ENCODE measurements around the gene LYSMD1.

LYSMD1 gene

DNA sequence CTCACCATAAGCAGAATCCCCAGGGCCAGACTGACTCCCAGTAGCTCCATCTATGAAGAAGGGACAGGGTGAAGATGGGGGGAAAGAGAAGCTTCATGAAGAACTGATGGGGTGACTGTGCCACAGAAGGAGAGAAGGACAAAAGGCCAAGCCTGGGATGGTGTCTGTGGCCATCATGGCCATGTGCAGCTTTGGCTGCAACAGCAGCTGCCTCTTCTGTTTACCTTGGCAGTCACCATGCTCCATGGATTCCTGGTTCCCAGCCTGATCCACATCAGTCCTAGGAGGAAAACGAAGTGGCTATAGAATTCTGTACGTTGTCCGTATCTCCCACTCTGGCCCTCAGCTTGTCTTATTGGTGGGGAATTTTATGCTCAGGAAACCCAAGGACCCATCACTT, 31.3 kb downstream of the LYSMD1 start:
- Mint-ChIP-seq H3K36me3 (no peaks in the 10 kb centered on the region), H3K9me3 (no peaks in the 10 kb centered on the region), H3K27ac (no peak overlapping the region), H3K4me3 (no peak overlapping the region), H3K4me1 (peaks cover 13% of the 10 kb centered on the region), H3K27me3 (no peaks in the 10 kb centered on the region)
- no peak for ATAC-seq

DNA sequence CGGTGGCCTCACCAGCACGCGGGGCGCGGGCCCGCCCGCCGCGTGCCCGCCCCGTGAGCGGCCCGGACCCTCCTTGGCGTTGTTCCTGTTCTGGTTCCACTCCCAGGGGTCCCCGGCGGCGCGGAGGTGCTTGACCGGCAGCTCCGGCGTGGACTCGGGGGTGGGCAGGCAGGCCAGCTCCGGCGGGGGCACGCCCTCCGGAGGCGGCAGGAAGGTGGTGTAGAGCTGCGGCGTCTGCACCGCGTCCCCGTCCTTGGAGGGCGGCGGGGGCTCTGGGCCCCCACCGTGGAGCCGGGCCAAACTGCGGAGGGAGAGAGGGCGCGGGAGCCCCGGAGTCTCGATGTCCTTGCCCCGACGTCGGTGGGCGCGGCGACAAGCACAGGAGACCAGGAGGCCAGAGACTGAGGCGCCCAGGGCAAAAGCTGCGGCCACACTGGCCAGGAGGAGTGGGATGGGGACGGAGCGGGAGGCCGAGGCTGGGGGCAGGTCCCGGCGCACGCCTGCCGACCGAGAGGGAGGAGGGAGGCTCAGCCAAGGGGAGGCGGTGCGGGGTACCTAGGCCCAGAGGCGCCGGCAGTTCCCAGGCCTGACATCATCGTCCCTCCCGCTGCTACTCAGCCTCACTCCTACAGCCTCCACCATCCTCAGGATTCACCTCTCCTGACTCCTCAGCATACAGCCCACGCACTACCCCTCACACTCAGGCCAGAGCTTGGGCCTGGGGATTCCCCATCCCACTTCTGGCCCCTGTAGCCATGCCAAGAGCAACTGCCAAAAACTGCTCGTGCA, 32.5 kb downstream of the LYSMD1 start:
- Mint-ChIP-seq H3K36me3 (no peaks in the 10 kb centered on the region), H3K4me3 (no peak overlapping the region), H3K4me1 (peaks cover 13% of the 10 kb centered on the region), H3K9me3 (no peaks in the 10 kb centered on the region), H3K27me3 (no peaks in the 10 kb centered on the region), H3K27ac (no peak overlapping the region)
- peak; percentile 4 for ATAC-seq

DNA sequence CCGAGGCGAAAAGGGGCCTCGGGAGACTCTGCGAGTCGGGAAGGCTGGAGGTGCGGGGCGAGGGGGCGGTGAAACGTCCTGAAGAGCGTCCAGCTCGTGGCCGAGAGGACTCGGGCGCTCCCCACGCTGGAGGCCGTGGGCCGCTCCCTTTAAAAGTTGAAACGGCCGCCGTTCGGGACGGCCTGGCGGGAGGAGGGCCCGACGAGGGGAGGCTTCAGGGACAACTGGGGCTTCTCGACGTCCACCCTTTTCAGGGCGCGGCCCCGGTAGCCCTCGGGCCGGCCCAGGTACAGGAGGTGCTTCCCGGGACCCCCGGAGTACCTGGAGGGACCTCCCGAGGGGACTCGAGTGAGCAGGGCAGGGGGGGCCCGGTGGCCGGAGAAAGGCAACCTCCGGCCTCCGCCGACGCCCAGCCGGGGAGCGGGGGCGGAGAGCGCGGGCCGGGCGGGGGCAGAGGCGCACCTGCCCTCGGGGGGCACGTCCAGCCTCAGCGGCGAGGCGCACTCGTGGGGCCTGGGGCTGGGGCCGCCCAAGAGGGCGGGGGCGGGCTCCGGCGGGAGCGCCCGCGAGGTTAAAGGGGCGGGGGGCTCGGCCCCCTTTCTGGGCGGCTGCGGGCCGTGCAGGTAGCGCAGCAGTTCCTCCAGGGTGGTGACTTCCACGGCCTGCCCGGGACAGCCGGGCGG, 33.2 kb downstream of the LYSMD1 start:
- peak; percentile 42 for ATAC-seq
- H3K27ac Mint-ChIP-seq, result no peak overlapping the region
- H3K36me3 Mint-ChIP-seq, result no peaks in the 10 kb centered on the region
- H3K9me3 Mint-ChIP-seq, result no peaks in the 10 kb centered on the region
- H3K4me3 Mint-ChIP-seq, result peak overlapping the region; percentile 79
- H3K4me1 Mint-ChIP-seq, result peaks cover 13% of the 10 kb centered on the region
- H3K27me3 Mint-ChIP-seq, result no peaks in the 10 kb centered on the region

DNA sequence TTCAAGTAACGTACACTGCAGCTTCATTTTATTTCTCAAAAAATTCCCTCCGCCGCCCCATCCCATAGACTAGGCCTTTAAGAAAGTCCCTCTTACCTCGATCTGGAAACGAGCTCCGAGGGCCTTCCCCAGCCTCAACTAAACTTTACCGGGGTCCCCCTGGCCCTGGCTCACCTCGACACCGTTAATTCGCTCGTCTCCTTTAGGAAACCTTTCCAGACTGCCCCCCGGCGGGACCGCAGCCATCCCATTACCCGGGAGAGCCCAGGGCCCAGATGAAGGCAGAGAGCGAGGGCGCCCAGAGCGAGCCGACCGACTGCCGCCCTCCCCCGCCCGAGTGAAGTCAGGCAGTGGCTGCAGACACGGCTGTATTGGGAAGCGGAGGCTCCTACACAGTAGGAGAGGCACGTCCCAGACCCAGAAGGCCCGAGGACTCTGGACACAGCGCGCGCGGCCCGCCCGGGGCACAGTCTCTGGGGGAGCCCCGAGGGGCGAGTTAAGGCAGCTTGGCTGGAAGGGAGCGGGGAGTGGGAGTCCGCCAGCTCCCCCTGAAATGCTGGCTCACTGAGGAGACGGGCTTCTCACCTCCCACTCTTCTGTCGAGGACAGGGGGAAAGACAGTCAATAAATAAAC, 33.9 kb downstream of the LYSMD1 start:
- peak overlapping the region; percentile 79 for H3K4me3 Mint-ChIP-seq
- H3K9me3 Mint-ChIP-seq, result no peaks in the 10 kb centered on the region
- no peak for ATAC-seq
- no peaks in the 10 kb centered on the region for H3K27me3 Mint-ChIP-seq
- H3K36me3 Mint-ChIP-seq, result no peaks in the 10 kb centered on the region
- H3K27ac Mint-ChIP-seq, result peak overlapping the region; percentile 84
- peaks cover 13% of the 10 kb centered on the region for H3K4me1 Mint-ChIP-seq

DNA sequence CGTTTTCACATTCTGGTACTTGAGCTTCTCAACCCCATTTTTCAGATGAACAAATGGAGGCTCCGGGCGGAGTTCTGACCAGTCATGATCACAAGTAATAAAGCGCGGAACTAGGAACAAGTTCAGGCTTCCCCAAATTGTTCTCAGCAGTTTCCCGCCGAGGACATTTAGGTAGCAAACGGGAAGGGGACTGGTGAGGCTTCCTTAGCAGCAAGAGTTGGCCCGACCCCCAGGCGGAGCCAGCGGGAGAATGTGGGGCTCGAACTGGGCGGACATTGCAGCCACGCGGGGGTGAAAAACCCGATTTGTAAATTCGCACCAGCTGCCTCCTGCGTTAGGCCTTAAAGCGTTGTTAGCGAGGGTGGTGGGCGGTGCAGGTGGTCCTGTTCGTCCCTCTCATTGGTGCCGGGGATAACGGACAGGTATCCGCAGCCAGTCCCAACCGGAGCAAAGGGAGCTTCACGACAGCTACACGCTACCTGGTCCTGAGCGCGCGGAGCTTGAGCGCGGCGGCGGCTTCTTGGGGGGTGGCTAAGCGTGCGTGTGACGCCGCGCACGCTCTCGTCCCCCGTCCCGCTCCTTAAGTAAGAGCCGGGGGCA, 34.6 kb downstream of the LYSMD1 start:
- no peaks in the 10 kb centered on the region for H3K36me3 Mint-ChIP-seq
- ATAC-seq, result peak; percentile 94
- H3K27ac Mint-ChIP-seq, result peak overlapping the region; percentile 84
- H3K9me3 Mint-ChIP-seq, result no peaks in the 10 kb centered on the region
- H3K4me3 Mint-ChIP-seq, result peak overlapping the region; percentile 79
- no peaks in the 10 kb centered on the region for H3K27me3 Mint-ChIP-seq
- peaks cover 13% of the 10 kb centered on the region for H3K4me1 Mint-ChIP-seq

DNA sequence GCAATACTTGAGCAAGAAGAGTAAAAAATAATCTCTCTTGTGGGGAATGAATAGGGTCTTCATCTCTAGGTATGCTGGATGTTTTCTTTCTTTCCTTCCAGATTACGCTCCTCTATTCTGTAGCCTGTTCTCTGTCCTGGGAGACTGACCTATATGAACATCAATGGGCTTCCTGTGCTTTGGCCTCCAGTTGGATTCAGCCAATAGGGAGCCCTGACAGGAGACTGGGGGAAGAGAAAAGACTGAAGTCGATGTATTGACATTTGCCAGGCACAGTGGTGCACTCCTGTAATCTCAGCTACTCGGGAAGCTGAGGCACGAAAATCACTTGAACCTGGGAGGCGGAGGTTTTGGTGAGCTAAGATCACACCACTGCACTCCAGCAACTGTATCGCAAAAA, 36.9 kb downstream of the LYSMD1 start:
- no peak overlapping the region for H3K27ac Mint-ChIP-seq
- peaks cover 10% of the 10 kb centered on the region for H3K36me3 Mint-ChIP-seq
- ATAC-seq, result no peak
- H3K4me3 Mint-ChIP-seq, result no peak overlapping the region
- H3K9me3 Mint-ChIP-seq, result no peaks in the 10 kb centered on the region
- H3K4me1 Mint-ChIP-seq, result peaks cover 13% of the 10 kb centered on the region
- no peaks in the 10 kb centered on the region for H3K27me3 Mint-ChIP-seq

DNA sequence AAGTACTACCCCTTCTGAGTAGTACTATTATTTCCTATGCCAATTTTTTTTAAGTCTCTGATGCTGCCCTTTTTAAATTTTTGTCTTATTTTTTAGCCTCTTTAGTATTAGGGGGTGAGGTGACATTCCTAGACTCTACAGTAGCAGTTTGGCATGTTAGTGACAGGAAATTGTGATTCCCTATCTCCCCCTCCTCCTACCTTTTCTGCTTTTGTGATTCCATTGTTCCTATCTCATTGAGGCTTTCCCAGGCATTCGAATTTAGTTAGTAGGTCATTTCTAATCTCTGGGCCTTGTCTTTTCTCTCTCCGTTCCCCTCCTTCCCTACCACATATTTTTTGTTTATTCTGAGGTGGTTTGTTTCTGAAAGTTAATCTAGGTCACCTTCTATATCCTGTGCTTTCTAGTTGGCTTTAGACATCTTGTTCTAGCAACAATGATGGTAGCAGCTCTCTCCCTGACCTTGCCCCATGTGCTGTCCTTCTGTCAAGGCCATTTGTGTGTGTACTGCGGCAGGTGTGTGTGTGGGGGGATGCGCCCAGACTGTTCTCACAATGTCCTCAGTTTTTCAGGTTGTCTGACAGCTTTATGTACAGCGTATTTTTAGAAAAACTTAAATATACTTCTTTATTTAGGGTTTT, 40.8 kb downstream of the LYSMD1 start:
- Mint-ChIP-seq H3K27ac (no peak overlapping the region), H3K4me1 (no peaks in the 10 kb centered on the region), H3K36me3 (peaks cover 21% of the 10 kb centered on the region), H3K27me3 (no peaks in the 10 kb centered on the region), H3K9me3 (no peaks in the 10 kb centered on the region), H3K4me3 (no peak overlapping the region)
- ATAC-seq, result no peak

DNA sequence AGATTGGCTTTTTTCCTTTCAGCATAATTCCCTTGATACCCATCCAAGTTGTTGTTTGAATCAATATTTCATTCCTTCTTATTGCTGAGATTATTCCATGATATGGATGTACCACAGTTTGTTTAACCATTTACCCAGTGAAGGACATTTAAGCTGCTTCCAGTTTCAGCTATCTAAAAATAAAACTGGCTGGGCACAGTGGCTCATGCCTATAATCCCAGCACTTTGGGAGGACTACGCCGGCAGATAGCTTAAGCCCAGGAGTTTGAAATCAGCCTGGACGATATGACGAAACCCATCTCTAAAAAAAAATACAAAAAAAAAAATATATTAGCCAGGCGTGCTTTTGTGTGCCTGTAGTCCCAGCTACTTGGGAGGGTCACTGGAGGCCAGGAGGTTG, 51.8 kb downstream of the LYSMD1 start:
- Mint-ChIP-seq H3K27me3 (no peaks in the 10 kb centered on the region), H3K4me3 (no peak overlapping the region), H3K27ac (no peak overlapping the region), H3K36me3 (peaks cover 17% of the 10 kb centered on the region), H3K4me1 (no peaks in the 10 kb centered on the region), H3K9me3 (no peaks in the 10 kb centered on the region)
- no peak for ATAC-seq

Data from stimulated activated memory B cell treated with anti-CD40 and anti-IgM and Interleukin-4, amounts not matched to agents 10 μg/mL and 1 μg/mL and 100 μg/mL, for 72 hours (primary cell).